MV-4-11 (cell line): ENCODE data around the gene AJM1.
"Not testable (repeated sequence)": the region's sequence is repeated elsewhere in the genome, so short reads cannot be mapped to it uniquely, and the experiment has no call there.

ENCODE experiments used
- DNase-seq: peaks from one replicate; lab custom pipeline; 2025; lab: John Stamatoyannopoulos, UW

The AJM1 gene

GRCh38 chr9:136831720-136832104, 10.6 kb upstream of the AJM1 start:
- no peak for DNase-seq

DNA sequence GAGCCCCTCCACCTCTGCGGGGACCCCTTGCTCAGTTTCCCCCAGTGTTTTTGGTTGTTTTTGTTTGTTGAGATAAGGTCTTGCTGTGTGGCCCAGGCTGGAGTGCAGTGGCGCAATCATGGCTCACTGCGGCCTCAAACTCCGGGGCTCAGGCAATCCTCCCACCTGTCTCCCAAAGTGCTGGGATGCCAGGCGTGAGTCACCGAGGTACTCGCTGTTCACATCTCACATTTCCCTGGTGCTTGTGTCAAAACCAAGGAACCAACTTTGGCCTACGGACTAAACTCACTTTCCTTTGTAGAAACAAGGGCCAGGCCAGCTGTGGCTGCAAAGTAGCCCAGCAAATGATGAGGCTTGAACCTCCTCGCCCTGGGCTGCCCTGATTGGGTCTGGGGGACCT, 9.7 kb upstream of the AJM1 start:
- no peak for DNase-seq

DNA sequence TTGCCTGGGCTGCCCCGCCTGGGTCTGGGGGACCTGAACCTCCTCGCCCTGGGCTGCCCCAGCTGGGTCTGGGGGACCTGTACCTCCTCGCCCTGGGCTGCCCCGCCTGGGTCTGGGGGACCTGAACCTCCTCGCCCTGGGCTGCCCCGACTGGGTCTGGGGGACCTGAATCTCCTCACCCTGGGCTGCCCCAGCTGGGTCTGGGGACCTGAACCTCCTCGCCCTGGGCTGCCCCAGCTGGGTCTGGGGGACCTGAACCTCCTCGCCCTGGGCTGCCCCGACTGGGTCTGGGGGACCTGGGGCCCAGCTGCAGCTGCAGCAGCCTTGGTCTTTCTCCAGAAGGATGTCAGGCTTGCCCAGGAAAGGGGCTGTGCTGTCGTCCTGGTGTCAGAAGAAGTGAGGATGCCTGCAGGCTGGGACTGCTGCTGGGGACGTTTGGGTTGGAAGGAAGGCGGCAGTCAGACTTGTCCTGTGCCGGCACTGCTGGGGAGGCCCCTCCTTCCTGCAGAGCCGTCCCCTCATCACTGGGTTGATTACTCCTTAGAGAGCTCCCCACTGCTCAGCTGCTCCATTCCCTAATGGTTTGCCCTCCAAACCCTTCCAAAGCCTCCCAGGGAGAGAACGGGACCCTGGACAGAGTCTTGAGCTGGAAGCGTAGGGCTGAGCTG, 8.8 kb upstream of the AJM1 start:
- not testable (repeated sequence) for DNase-seq

DNA sequence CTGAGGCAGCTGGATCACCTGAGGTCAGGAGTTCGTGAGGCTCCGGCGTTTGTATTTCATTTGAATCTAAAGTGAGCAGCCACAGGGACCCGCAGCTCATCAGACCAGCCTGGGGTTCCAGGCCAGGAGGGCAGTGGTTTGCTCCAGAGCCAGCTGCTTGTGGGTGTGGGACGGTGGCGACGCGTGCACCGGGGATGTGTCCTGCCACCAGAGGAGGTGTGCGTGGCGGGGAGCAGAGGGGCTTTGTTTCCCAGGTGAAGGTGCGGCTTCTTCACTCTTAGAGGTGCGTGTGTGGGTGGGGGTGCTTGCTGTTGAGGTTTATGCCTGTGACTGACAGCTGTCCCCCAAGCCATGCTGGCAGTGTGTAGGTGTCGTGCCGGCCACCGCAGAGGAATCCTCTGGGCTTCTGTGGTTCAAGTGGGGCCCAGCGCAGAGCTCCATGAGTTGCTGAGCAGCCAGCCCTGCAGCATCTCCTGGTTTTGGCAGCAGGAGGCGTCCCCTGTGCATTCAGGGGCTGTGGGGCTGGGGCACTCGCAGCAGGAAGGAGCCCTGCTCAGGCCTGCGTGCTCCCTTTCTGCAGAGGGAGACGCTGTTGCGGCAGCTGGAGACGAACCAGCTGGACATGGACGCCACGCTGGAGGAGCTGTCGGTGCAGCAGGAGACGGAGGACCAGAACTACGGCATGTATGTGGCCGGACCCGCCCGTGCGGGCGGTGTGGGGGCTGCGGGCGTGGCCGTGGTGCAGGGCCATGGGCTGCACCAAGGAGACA, 6.9 kb upstream of the AJM1 start:
- no peak for DNase-seq

DNA sequence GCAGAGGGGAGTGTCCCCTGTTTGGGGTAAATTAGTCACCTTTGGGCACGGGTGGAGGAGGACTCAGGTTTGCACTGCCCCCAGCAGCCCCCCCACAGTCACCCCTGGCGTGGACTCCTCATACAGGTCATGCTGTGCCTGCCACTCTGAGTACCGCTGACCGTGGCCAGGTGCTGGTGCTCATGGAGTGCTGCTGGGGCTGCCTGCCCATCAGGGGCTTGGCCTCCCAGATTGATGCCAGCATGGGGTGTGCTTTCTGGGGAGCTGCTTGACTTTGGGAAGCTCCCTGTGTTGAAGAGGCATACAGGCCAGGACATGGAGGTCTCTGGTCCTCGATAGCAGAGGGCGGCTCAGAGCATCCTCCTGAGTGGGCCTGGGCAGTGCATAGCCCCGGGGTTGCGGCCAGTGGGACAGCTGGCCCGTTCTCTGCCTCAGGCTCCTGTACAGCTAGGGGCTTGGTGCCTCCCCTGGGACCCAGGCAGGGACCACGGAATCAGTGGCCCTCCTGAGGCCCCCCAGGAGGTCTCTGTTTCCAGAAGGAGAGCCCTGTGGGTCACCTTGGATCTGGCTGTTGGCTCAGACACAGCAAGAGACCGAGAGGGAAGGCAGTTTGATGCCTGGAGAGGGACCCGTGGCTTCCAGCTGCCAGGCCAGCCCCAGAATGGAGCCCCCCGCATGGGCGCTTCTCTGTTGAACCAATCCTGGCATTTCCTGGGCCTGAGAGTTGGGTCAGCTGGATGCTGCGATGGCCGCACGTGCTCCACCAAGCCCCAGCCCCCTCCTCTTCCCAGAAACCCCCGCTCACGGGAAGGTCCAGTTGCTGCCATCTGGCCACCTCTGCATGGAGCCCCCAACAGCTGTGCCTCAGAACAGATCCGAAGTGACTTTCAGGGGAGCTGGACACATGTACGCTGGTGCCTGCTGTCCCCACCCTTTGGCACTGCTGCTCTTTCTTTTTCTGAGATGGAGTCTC, 6.1 kb upstream of the AJM1 start:
- no peak for DNase-seq

- no peak for DNase-seq
Observed at GRCh38 chr9:136837146-136837855, 5.0 kb upstream of the AJM1 start.

GRCh38 chr9:136837856-136838277, 4.4 kb upstream of the AJM1 start:
- not testable (repeated sequence) for DNase-seq

GRCh38 chr9:136838314-136839228, 3.7 kb upstream of the AJM1 start:
- DNase-seq = no peak

DNA sequence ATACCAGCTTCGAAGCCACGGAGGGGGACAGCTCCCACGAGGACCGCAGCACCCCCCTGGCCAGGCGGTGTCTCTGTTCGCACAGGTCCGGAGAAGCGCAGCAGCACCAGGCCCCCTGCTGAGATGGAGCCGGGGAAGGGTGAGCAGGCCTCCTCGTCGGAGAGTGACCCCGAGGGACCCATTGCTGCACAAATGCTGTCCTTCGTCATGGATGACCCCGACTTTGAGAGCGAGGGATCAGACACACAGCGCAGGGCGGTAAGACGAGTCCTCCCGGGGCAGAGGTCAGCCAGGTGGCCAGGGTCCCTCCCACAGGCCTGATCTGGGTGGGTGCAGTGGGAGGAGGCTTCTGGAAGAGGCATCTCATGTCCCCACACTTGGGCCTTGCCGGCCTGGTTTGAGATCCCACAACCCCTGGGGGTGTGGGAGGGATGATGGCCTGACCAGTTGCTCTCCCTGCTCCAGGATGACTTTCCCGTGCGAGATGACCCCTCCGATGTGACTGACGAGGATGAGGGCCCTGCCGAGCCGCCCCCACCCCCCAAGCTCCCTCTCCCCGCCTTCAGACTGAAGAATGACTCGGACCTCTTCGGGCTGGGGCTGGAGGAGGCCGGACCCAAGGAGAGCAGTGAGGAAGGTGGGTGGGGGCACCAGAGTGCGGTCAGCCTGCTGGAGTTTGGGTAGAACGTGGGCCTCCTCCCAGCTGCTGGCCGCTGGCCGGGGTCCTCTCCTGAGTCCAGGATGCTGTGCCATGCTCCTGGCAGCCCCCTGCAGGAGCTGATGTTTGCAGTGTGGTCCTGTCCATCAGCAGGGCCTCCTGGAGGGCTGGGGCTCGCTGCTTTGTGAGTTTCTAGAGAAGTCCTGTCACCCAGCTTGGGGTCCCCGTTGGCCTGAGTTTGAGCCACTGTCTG, 2.8 kb upstream of the AJM1 start:
- DNase-seq = no peak

GRCh38 chr9:136840140-136840876, 2.0 kb upstream of the AJM1 start:
- DNase-seq = no peak

GRCh38 chr9:136840877-136841645, 1.2 kb upstream of the AJM1 start:
- peak; percentile 29 for DNase-seq

- not testable (repeated sequence) for DNase-seq
Observed at GRCh38 chr9:136841646-136842379, 465 bp upstream of the AJM1 start.

- DNase-seq = not testable (repeated sequence)
Observed at GRCh38 chr9:136843159-136843800, 1.0 kb downstream of the AJM1 start.

- not testable (repeated sequence) for DNase-seq
Observed at GRCh38 chr9:136843801-136844740, 1.8 kb downstream of the AJM1 start.

- DNase-seq = no peak
Observed at GRCh38 chr9:136844761-136845464, 2.6 kb downstream of the AJM1 start.
